ENCODE measurements around the gene PLSCR4.

PLSCR4 gene

GRCh38 chr3:146214493-146214892 lies 36.4 kb downstream of the PLSCR4 start:
- H3K27me3 ChIP-seq (ENCODE audit: control insufficient read depth, insufficient read depth, low read length): no peaks in the 10 kb centered on the region

GRCh38 chr3:146209371-146209770 lies 41.5 kb downstream of the PLSCR4 start:
- H3K4me1 ChIP-seq (ENCODE audit: control insufficient read depth, insufficient read depth, low read length): no peaks in the 10 kb centered on the region
- H3K9ac ChIP-seq (ENCODE audit: low read depth, low read length): no peak overlapping the region
- no peak overlapping the region for H3K4me3 ChIP-seq (ENCODE audit: low read length)
- H3K36me3 ChIP-seq (ENCODE audit: insufficient read depth, low read length): peaks cover 4% of the 10 kb centered on the region
- no peaks in the 10 kb centered on the region for H3K9me3 ChIP-seq (replicated peaks; ENCODE audit: low read length)
- no peak overlapping the region for H3K4me2 ChIP-seq (ENCODE audit: low read length)
- H3K27me3 ChIP-seq (ENCODE audit: control insufficient read depth, insufficient read depth, low read length): no peaks in the 10 kb centered on the region

More at GRCh38 chr3:146214493-146214892, 36.4 kb downstream of the PLSCR4 start:
- H3K36me3 ChIP-seq (ENCODE audit: insufficient read depth, low read length): no peaks in the 10 kb centered on the region
- H3K4me3 ChIP-seq (ENCODE audit: low read length): no peak overlapping the region
- peaks cover 11% of the 10 kb centered on the region for H3K4me1 ChIP-seq (ENCODE audit: control insufficient read depth, insufficient read depth, low read length)
- H3K9me3 ChIP-seq (replicated peaks; ENCODE audit: low read length): no peaks in the 10 kb centered on the region
- no peak overlapping the region for H3K4me2 ChIP-seq (ENCODE audit: low read length)
- H3K9ac ChIP-seq (ENCODE audit: low read depth, low read length): no peak overlapping the region

DNA sequence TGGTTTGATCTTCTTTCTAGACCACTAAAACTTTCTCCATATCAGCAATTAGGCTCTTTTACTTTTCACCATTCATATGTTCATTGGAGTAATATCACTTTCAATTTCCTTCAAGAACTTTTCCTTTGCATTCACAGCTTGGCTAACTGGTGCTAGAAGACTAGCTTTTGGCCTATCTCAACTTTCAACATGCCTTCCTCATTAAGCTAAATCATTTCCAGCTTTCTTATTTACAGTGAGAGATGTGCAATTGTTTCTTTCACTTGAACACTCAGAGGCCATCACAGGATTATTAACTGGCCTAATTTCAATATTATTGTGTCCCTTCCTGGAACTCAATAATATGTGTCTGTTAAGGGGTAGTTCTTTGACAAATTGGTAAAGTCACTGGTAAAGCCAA lies 47.1 kb downstream of the PLSCR4 start:
- peaks cover 4% of the 10 kb centered on the region for H3K36me3 ChIP-seq (ENCODE audit: insufficient read depth, low read length)
- no peak overlapping the region for H3K4me3 ChIP-seq (ENCODE audit: low read length)
- no peaks in the 10 kb centered on the region for H3K27me3 ChIP-seq (ENCODE audit: control insufficient read depth, insufficient read depth, low read length)
- H3K4me2 ChIP-seq (ENCODE audit: low read length): no peak overlapping the region
- no peak overlapping the region for H3K9ac ChIP-seq (ENCODE audit: low read depth, low read length)
- no peaks in the 10 kb centered on the region for H3K4me1 ChIP-seq (ENCODE audit: control insufficient read depth, insufficient read depth, low read length)
- H3K9me3 ChIP-seq (replicated peaks; ENCODE audit: low read length): no peaks in the 10 kb centered on the region

DNA sequence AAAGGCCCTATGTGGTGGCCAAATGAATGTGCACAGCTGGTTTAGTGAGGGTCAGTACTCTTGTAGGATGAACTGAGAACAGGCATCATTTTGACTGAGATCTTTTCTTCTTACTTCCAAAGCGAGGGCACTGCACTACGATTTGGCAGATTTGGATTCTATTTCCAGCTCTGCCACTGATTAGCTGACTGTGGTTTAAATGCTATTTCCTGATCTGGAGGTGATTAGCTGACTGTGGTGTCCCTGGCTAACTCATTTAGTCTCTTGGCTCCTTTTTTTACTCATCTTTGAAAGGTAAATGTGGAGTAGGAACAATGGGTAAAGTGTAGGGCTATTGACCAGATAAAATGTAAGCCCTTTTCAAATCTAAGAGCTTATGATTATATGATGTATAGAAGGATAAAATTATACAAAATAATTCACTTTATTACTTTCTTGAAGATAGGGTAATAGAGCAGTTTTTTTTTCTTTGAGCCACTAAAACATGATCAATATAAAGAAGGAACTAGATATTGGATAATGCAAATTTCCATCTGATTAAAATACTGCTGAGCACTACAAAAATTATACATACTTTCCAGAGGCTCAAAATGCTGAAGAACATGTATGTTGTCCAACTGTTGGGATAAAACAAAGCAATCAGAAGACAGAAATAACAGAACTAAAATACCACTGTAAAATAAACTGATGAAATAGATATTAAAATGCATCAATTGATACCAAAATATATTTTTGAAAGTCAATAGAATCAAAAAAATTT lies 50.3 kb downstream of the PLSCR4 start:
- Histone ChIP-seq H3K27me3 (ENCODE audit: control insufficient read depth, insufficient read depth, low read length) (no peaks in the 10 kb centered on the region), H3K36me3 (ENCODE audit: insufficient read depth, low read length) (no peaks in the 10 kb centered on the region), H3K9ac (ENCODE audit: low read depth, low read length) (no peak overlapping the region), H3K9me3 (replicated peaks; ENCODE audit: low read length) (no peaks in the 10 kb centered on the region), H3K4me1 (ENCODE audit: control insufficient read depth, insufficient read depth, low read length) (no peaks in the 10 kb centered on the region), H3K4me2 (ENCODE audit: low read length) (no peak overlapping the region), H3K4me3 (ENCODE audit: low read length) (no peak overlapping the region)

DNA sequence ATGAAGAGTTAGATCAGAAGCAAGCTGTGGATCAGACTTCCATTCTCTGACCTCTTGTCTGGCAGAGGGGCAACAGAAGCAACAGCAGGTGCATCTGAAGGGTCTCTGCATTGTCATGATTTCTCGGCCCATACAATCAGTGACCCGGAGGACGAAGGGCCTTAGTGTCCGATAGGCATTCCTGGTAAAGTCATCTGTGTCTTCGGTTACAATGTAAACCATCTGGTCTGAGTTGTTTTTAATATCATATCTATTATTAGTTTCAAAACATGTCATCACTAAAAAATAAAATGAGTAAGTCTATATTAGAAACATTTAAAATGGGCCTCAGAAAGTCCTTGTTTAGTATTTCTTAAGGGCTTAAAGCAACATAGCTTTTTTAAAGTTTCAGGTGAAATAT lies 51.1 kb downstream of the PLSCR4 start:
- Histone ChIP-seq H3K4me1 (ENCODE audit: control insufficient read depth, insufficient read depth, low read length) (no peaks in the 10 kb centered on the region), H3K4me2 (ENCODE audit: low read length) (no peak overlapping the region), H3K27me3 (ENCODE audit: control insufficient read depth, insufficient read depth, low read length) (no peaks in the 10 kb centered on the region), H3K36me3 (ENCODE audit: insufficient read depth, low read length) (no peaks in the 10 kb centered on the region), H3K9me3 (replicated peaks; ENCODE audit: low read length) (no peaks in the 10 kb centered on the region), H3K4me3 (ENCODE audit: low read length) (no peak overlapping the region), H3K9ac (ENCODE audit: low read depth, low read length) (no peak overlapping the region)

- no peak overlapping the region for H3K9ac ChIP-seq (ENCODE audit: low read depth, low read length)
- H3K4me1 ChIP-seq (ENCODE audit: control insufficient read depth, insufficient read depth, low read length): no peaks in the 10 kb centered on the region
- H3K4me3 ChIP-seq (ENCODE audit: low read length): no peak overlapping the region
- H3K9me3 ChIP-seq (replicated peaks; ENCODE audit: low read length): no peaks in the 10 kb centered on the region
- no peak overlapping the region for H3K4me2 ChIP-seq (ENCODE audit: low read length)
- H3K27me3 ChIP-seq (ENCODE audit: control insufficient read depth, insufficient read depth, low read length): no peaks in the 10 kb centered on the region
- H3K36me3 ChIP-seq (ENCODE audit: insufficient read depth, low read length): no peaks in the 10 kb centered on the region
Observed at GRCh38 chr3:146196789-146197188, 54.1 kb downstream of the PLSCR4 start.

- H3K9me3 ChIP-seq (replicated peaks; ENCODE audit: low read length): no peaks in the 10 kb centered on the region
- no peak overlapping the region for H3K4me2 ChIP-seq (ENCODE audit: low read length)
- no peaks in the 10 kb centered on the region for H3K4me1 ChIP-seq (ENCODE audit: control insufficient read depth, insufficient read depth, low read length)
- no peaks in the 10 kb centered on the region for H3K27me3 ChIP-seq (ENCODE audit: control insufficient read depth, insufficient read depth, low read length)
- no peak overlapping the region for H3K4me3 ChIP-seq (ENCODE audit: low read length)
- no peak overlapping the region for H3K9ac ChIP-seq (ENCODE audit: low read depth, low read length)
- H3K36me3 ChIP-seq (ENCODE audit: insufficient read depth, low read length): no peaks in the 10 kb centered on the region
Observed at GRCh38 chr3:146195605-146196004, 55.3 kb downstream of the PLSCR4 start.

DNA sequence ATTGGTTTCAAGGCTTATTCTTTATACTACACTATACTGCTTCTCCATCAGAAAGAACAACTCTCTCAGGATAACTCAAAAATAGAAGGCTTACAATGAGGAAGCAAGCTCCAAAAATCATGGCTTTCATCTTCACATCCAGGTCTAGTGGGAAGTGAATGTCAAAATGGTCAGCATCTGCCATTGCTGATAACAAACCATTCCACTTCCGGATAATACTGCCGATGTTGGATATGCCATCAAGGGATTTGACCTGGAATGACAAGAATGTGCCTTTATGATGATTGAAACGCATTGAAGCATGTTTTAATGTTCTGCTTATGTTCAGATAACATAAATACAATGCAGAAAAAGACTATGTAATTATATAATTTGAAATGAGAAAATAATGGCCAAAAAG lies 55.9 kb downstream of the PLSCR4 start:
- Histone ChIP-seq H3K4me3 (ENCODE audit: low read length) (no peak overlapping the region), H3K27me3 (ENCODE audit: control insufficient read depth, insufficient read depth, low read length) (no peaks in the 10 kb centered on the region), H3K4me2 (ENCODE audit: low read length) (no peak overlapping the region), H3K4me1 (ENCODE audit: control insufficient read depth, insufficient read depth, low read length) (no peaks in the 10 kb centered on the region), H3K9me3 (replicated peaks; ENCODE audit: low read length) (no peaks in the 10 kb centered on the region), H3K36me3 (ENCODE audit: insufficient read depth, low read length) (no peaks in the 10 kb centered on the region), H3K9ac (ENCODE audit: low read depth, low read length) (no peak overlapping the region)

GRCh38 chr3:146191051-146191450 lies 59.9 kb downstream of the PLSCR4 start:
- no peaks in the 10 kb centered on the region for H3K36me3 ChIP-seq (ENCODE audit: insufficient read depth, low read length)
- H3K9me3 ChIP-seq (replicated peaks; ENCODE audit: low read length): no peaks in the 10 kb centered on the region
- H3K27me3 ChIP-seq (ENCODE audit: control insufficient read depth, insufficient read depth, low read length): no peaks in the 10 kb centered on the region
- no peak overlapping the region for H3K9ac ChIP-seq (ENCODE audit: low read depth, low read length)
- H3K4me3 ChIP-seq (ENCODE audit: low read length): no peak overlapping the region
- H3K4me1 ChIP-seq (ENCODE audit: control insufficient read depth, insufficient read depth, low read length): no peaks in the 10 kb centered on the region
- H3K4me2 ChIP-seq (ENCODE audit: low read length): no peak overlapping the region

- no peak overlapping the region for H3K4me2 ChIP-seq (ENCODE audit: low read length)
Observed at GRCh38 chr3:146189519-146190173, 61.3 kb downstream of the PLSCR4 start.

DNA sequence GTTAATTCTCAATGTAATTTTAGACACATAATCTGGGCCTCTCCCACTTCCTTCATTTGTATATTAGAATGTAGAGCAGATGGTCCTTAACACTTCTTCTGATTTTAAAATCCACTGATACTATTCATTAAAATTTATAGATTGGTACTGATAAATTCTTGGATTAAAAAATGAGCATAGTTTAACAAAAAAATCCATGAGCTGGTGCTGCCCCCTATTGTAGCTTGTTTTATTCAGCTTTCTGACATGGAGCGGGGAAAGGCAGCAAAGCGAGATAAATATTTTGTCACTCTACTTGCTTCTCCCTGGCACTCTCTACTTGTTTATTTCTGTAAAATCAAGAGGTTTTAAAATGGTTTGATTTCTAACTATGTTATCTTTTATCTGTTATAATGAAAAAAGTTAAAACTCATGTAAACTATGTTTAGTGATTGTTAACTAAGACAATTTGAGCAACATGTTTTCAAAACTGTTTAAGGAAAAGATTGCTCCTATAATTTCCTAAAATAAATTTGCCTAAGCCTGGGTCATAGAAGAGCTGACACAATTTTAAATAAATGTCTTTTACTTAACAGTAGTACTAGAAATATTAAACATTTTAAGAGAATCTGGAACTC lies 63.5 kb downstream of the PLSCR4 start:
- no peaks in the 10 kb centered on the region for H3K36me3 ChIP-seq (ENCODE audit: insufficient read depth, low read length)
- H3K9me3 ChIP-seq (replicated peaks; ENCODE audit: low read length): no peaks in the 10 kb centered on the region
- H3K27me3 ChIP-seq (ENCODE audit: control insufficient read depth, insufficient read depth, low read length): no peaks in the 10 kb centered on the region
- peak overlapping the region; percentile 14 for H3K9ac ChIP-seq (ENCODE audit: low read depth, low read length)
- H3K4me1 ChIP-seq (ENCODE audit: control insufficient read depth, insufficient read depth, low read length): peaks cover 9% of the 10 kb centered on the region
- H3K4me2 ChIP-seq (ENCODE audit: low read length): no peak overlapping the region
- no peak overlapping the region for H3K4me3 ChIP-seq (ENCODE audit: low read length)

More at GRCh38 chr3:146189519-146190173, 61.3 kb downstream of the PLSCR4 start:
- Histone ChIP-seq H3K36me3 (ENCODE audit: insufficient read depth, low read length) (no peaks in the 10 kb centered on the region), H3K27me3 (ENCODE audit: control insufficient read depth, insufficient read depth, low read length) (no peaks in the 10 kb centered on the region), H3K4me3 (ENCODE audit: low read length) (no peak overlapping the region), H3K4me1 (ENCODE audit: control insufficient read depth, insufficient read depth, low read length) (peaks cover 2% of the 10 kb centered on the region), H3K9ac (ENCODE audit: low read depth, low read length) (no peak overlapping the region), H3K9me3 (replicated peaks; ENCODE audit: low read length) (no peaks in the 10 kb centered on the region)
